K562 (cell line): ENCODE data around the gene COL9A2. TPM values are rescaled to one million over a fixed set of nuclear protein-coding genes. Genes with fewer than 3 reads are reported as not detected.

Experiments used
- CBFA2T2 ChIP-seq: fragments of 450-650 bp; conservative IDR thresholded peaks from 2 replicates; pipeline ENCODE4 v1.6.1; 2017; ENCODE audit warnings: mild to moderate bottlenecking
- CBFA2T3 ChIP-seq: fragments of 450-650 bp; IDR thresholded peaks from 2 replicates; pipeline ENCODE4 v1.6.1; 2017
- CHCHD3 ChIP-seq: fragments of 250-450 bp; sonication (Bioruptor Pico); IDR thresholded peaks from 2 replicates; pipeline ENCODE4 v2.1.2; 2022; ENCODE audit warnings: mild to moderate bottlenecking
- ETV1 ChIP-seq: fragments of 450-650 bp; conservative IDR thresholded peaks from 2 replicates; pipeline ENCODE4 v1.6.1; 2016; ENCODE audit warnings: missing genetic modification characterization, control low read depth, low read depth, missing compliant biosample characterization
- FOXK1 ChIP-seq: sonication (generic); formaldehyde crosslinking; IDR thresholded peaks from 2 replicates; pipeline ENCODE4 v1.8.0; 2022; ENCODE audit warnings: missing genetic modification reagents, mild to moderate bottlenecking, borderline replicate concordance
- GATA2 ChIP-seq: sonication (generic); formaldehyde crosslinking; IDR thresholded peaks from 2 replicates; pipeline ENCODE4 v1.4.0; 2020; ENCODE audit warnings: mild to moderate bottlenecking, missing genetic modification reagents
- HDAC1 ChIP-seq, 2 experiments: fragments of 450-650 bp; IDR thresholded peaks; 2 replicates each; pipeline ENCODE4 v1.6.1; 2016 to 2017; ENCODE audit warnings: inconsistent platforms in 1 of 2, mild to moderate bottlenecking in 1 of 2, moderate library complexity in 1 of 2
- HLTF ChIP-seq: fragments of 450-650 bp; IDR thresholded peaks from 2 replicates; pipeline ENCODE4 v1.6.1; 2016
- HOXB6 ChIP-seq: fragments of 250-450 bp; sonication (Bioruptor Pico); IDR thresholded peaks from 2 replicates; pipeline ENCODE4 v1.5.1; 2022; ENCODE audit warnings: mild to moderate bottlenecking, borderline replicate concordance
- MECOM ChIP-seq: fragments of 250-450 bp; sonication (Bioruptor Pico); IDR thresholded peaks from 2 replicates; pipeline ENCODE4 v1.8.0; 2022; ENCODE audit warnings: inconsistent platforms
- NEUROD1 ChIP-seq: fragments of 150-350 bp; IDR thresholded peaks from 2 replicates; pipeline ENCODE4 v1.6.1; 2014; ENCODE audit warnings: borderline replicate concordance, low read length, low read depth; ENCODE audit not compliant: partially characterized antibody
- NFATC3 ChIP-seq: fragments of 450-650 bp; IDR thresholded peaks from 2 replicates; pipeline ENCODE4 v1.6.1; 2017; ENCODE audit warnings: mild to moderate bottlenecking
- NFIX ChIP-seq: fragments of 250-450 bp; sonication (Bioruptor Pico); IDR thresholded peaks from 2 replicates; pipeline ENCODE4 v1.4.0; 2020; ENCODE audit warnings: low read depth, mild to moderate bottlenecking, moderate library complexity
- PHF8 ChIP-seq: fragments of 200-600 bp; sonication (generic); IDR thresholded peaks from 2 replicates; pipeline ENCODE4 v1.6.1; 2012; ENCODE audit warnings: mixed run types, mild to moderate bottlenecking, inconsistent platforms, low read length, moderate library complexity, borderline replicate concordance
- PML ChIP-seq: IDR thresholded peaks from 2 replicates; pipeline ENCODE4 v1.6.1; 2012; ENCODE audit warnings: low read length, inconsistent platforms
- RB1 ChIP-seq: fragments of 450-650 bp; IDR thresholded peaks from 2 replicates; pipeline ENCODE4 v1.6.1; 2017; ENCODE audit warnings: low read depth, mild to moderate bottlenecking
- RFX7 ChIP-seq: fragments of 250-450 bp; sonication (Bioruptor Pico); IDR thresholded peaks from 2 replicates; pipeline ENCODE4 v1.5.1; 2021; ENCODE audit warnings: mild to moderate bottlenecking
- SRF ChIP-seq, 2 experiments: fragments of 250-450, 450-650 bp in 1 of 2; sonication (Bioruptor Pico) in 1 of 2; sonication (generic) in 1 of 2; formaldehyde crosslinking; IDR thresholded peaks; 2 replicates each; pipeline versions ENCODE4 v1.5.0 to v1.5.1; 2020 to 2022; ENCODE audit warnings: mild to moderate bottlenecking in 1 of 2, missing genetic modification reagents in 1 of 2
- SRSF3 ChIP-seq: fragments of 200-400 bp; formaldehyde crosslinking; IDR thresholded peaks from 2 replicates; pipeline ENCODE4 v1.6.1; 2016; ENCODE audit warnings: mild to moderate bottlenecking, low read length, moderate library complexity; ENCODE audit not compliant: insufficient read depth
- TAL1 ChIP-seq: fragments of 450-650 bp; IDR thresholded peaks from 2 replicates; pipeline ENCODE4 v1.6.1; 2016; ENCODE audit warnings: mild to moderate bottlenecking
- TGIF2 ChIP-seq: sonication (generic); formaldehyde crosslinking; IDR thresholded peaks from 2 replicates; pipeline ENCODE4 v1.8.1; 2022; ENCODE audit warnings: mild to moderate bottlenecking, missing genetic modification reagents, moderate library complexity
- ZBTB8A ChIP-seq: fragments of 450-650 bp; IDR thresholded peaks from 2 replicates; pipeline ENCODE4 v1.6.1; 2018; ENCODE audit warnings: mild to moderate bottlenecking, moderate library complexity; ENCODE audit not compliant: partially characterized antibody
- ZNF174 ChIP-seq: fragments of 250-450 bp; sonication (Bioruptor Pico); IDR thresholded peaks from 2 replicates; pipeline ENCODE4 v1.4.0; 2020; ENCODE audit warnings: mild to moderate bottlenecking
- ZNF347 ChIP-seq: fragments of 450-650 bp; formaldehyde crosslinking; IDR thresholded peaks from 2 replicates; pipeline ENCODE4 v1.4.0; 2020; ENCODE audit warnings: low read depth, mild to moderate bottlenecking, moderate library complexity
- polyA plus RNA-seq, 8 experiments: library from polyadenylated mRNA; depleted of rRNA in 4 of 8; stranded (reverse) in 5 of 8; unstranded in 3 of 8; fragments of >200 nt; fragmentation: Nextera tagmentation in 2 of 8; fragmentation: Illumina TruSeq in 1 of 8; extraction: Ambion mirVana in 2 of 8; extraction: Trizol in 1 of 8; gene quantifications; 2 replicates each; pipeline versions ENCODE4 v1.2.1 to v1.2.3, GENCODE V29; 2011 to 2014; ENCODE audit warnings: inconsistent platforms in 1 of 8, missing spikeins in 1 of 8
- total RNA-seq, 7 experiments: library from RNA; depleted of rRNA in 6 of 7; stranded (reverse); fragments of >200 nt in 6 of 7; fragmentation: Illumina TruSeq in 2 of 7; extraction: Trizol in 2 of 7; gene quantifications; 2 replicates each; pipeline versions ENCODE4 v1.2.1 to v1.2.3, GENCODE V29; 2011 to 2021; ENCODE audit warnings: low replicate concordance in 1 of 7
- TF ChIP-seq, protein P1 (sequence below): fragments of 450-650 bp; IDR thresholded peaks from 2 replicates; pipeline ENCODE4 v1.7.1; 2018; ENCODE audit warnings: mild to moderate bottlenecking, low read depth; ENCODE audit not compliant: partially characterized antibody
- TF ChIP-seq, protein P2 (sequence below): fragments of 250-450 bp; sonication (Bioruptor Pico); IDR thresholded peaks from 2 replicates; pipeline ENCODE4 v1.8.0; 2022; ENCODE audit warnings: moderate library complexity, mild to moderate bottlenecking, inconsistent platforms

The COL9A2 gene
- total and polyA plus RNA-seq, 9 of the 15 experiments (the other 6 are each of a cell fraction or from before 2014, with no cell fraction given): 0.03 to 2.2 (median 0.31) TPM

DNA sequence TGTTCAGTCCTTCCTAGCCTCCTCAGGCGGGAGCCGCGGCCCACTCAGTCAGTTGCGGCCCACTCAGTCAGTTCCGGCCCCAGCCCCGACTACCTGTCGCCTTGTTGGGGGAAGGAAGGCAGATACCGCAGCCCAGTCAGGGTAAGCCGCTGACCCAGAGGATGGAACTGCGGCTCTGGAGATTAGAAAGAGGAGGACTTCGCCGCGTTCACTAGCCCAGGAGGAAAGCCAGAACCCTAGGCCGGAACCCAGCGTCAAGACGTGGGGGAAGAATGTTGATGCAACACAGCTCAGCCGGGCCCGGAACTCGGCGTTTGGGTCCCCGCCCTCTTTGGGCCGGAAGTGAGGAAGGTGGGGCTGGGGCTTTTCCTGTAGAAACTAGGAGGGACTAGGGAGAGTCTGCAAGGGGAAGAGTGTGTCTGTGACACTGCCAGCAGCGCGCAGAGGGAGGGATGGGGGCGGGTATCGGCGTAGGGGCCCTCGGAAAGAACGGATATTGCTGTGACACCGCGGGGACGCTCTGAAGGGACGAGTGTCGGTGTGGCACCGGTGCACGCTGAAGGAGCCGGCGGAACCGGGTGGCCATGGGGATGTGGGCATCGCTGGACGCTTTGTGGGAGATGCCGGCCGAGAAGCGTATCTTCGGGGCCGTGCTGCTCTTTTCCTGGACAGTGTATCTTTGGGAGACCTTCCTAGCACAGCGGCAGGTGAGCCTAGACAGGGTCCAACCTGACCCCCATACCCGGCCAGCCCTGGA is 59.2 kb downstream of the COL9A2 start, which contains the start of gene ZMPSTE24 (continued):
- TF ChIP-seq SRF (CRISPR knock-in tag; IDR thresholded peaks at IDR 0.05): no peak; a peak in 1 of 4 replicates
- peak; percentile 76; the same call in 1 of the 2 replicates for TF ChIP-seq ZNF347
- TF ChIP-seq NEUROD1: peak; percentile 79
- no peak for TF ChIP-seq SRSF3
- TF ChIP-seq RFX7 (CRISPR knock-in tag): no peak
- peak; percentile 89; the same call in 1 of the 2 replicates for TF ChIP-seq FOXK1 (CRISPR knock-in tag)
- TF ChIP-seq GATA2: no peak
- peak; percentile 98 for TF ChIP-seq ETV1
- TF ChIP-seq CBFA2T2: no peak
- no peak for TF ChIP-seq ZNF174
- 0 out of 2 replicates have a peak, but pooled peaks have one; percentile 37 for TF ChIP-seq CHCHD3 (CRISPR knock-in tag)
- TF ChIP-seq MECOM (CRISPR knock-in tag): no peak
- peak; percentile 88 for TF ChIP-seq PML
- no peak for TF ChIP-seq ZBTB8A
- peak; percentile 95 to 100 for TF ChIP-seq HDAC1 (IDR thresholded peaks at IDR 0.05)
- peak; percentile 77 for TF ChIP-seq RB1
- no peak for TF ChIP-seq TGIF2 (CRISPR knock-in tag)
- no peak for TF ChIP-seq HOXB6 (CRISPR knock-in tag)
- TF ChIP-seq, protein P1, sequence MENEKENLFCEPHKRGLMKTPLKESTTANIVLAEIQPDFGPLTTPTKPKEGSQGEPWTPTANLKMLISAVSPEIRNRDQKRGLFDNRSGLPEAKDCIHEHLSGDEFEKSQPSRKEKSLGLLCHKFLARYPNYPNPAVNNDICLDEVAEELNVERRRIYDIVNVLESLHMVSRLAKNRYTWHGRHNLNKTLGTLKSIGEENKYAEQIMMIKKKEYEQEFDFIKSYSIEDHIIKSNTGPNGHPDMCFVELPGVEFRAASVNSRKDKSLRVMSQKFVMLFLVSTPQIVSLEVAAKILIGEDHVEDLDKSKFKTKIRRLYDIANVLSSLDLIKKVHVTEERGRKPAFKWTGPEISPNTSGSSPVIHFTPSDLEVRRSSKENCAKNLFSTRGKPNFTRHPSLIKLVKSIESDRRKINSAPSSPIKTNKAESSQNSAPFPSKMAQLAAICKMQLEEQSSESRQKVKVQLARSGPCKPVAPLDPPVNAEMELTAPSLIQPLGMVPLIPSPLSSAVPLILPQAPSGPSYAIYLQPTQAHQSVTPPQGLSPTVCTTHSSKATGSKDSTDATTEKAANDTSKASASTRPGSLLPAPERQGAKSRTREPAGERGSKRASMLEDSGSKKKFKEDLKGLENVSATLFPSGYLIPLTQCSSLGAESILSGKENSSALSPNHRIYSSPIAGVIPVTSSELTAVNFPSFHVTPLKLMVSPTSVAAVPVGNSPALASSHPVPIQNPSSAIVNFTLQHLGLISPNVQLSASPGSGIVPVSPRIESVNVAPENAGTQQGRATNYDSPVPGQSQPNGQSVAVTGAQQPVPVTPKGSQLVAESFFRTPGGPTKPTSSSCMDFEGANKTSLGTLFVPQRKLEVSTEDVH: peak; percentile 97
- no peak for TF ChIP-seq NFIX (CRISPR knock-in tag)
- peak; percentile 100 for TF ChIP-seq PHF8
- TF ChIP-seq, protein P2, sequence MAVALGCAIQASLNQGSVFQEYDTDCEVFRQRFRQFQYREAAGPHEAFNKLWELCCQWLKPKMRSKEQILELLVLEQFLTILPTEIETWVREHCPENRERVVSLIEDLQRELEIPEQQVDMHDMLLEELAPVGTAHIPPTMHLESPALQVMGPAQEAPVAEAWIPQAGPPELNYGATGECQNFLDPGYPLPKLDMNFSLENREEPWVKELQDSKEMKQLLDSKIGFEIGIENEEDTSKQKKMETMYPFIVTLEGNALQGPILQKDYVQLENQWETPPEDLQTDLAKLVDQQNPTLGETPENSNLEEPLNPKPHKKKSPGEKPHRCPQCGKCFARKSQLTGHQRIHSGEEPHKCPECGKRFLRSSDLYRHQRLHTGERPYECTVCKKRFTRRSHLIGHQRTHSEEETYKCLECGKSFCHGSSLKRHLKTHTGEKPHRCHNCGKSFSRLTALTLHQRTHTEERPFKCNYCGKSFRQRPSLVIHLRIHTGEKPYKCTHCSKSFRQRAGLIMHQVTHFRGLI: no peak
- TF ChIP-seq HLTF: peak; percentile 97; the same call in 1 of the 2 replicates
- peak; percentile 72; the same call in 1 of the 2 replicates for TF ChIP-seq NFATC3
- TF ChIP-seq TAL1: peak; percentile 50
- peak; percentile 37; the same call in 1 of the 2 replicates for TF ChIP-seq CBFA2T3
